Measurements from ENCODE around the gene RIN3. TPM values are rescaled to one million over a fixed set of nuclear protein-coding genes. Genes with fewer than 3 reads are reported as not detected.

The RIN3 gene
- total RNA-seq, 1 donor from 2014 or later, result 2.9 TPM

- TF ChIP-seq CTCF (IDR thresholded peaks at IDR 0.05; ENCODE audit: insufficient read depth, low read length, severe bottlenecking), result no peak
- peak; percentile 43 for FAIRE-seq
- no peak for DNase-seq (ENCODE audit: low read depth)
- H3K4me3 ChIP-seq (ENCODE audit: low read depth, low read length), result no peak overlapping the region
- H3K27me3 ChIP-seq (ENCODE audit: control insufficient read depth, insufficient read depth, low read length), result no peaks in the 10 kb centered on the region
- H3K36me3 ChIP-seq (ENCODE audit: control insufficient read depth, insufficient read depth, low read length), result peaks cover 1% of the 10 kb centered on the region
These were observed 190.6 kb downstream of the RIN3 start for GRCh38 chr14:92704036-92704804.

GRCh38 chr14:92704821-92705220 is 191.2 kb downstream of the RIN3 start:
- FAIRE-seq, result no peak
- no peak for DNase-seq (ENCODE audit: low read depth)
- Histone ChIP-seq H3K36me3 (ENCODE audit: control insufficient read depth, insufficient read depth, low read length) (peaks cover 1% of the 10 kb centered on the region), H3K4me3 (ENCODE audit: low read depth, low read length) (no peak overlapping the region), H3K27me3 (ENCODE audit: control insufficient read depth, insufficient read depth, low read length) (no peaks in the 10 kb centered on the region)
- TF ChIP-seq CTCF (IDR thresholded peaks at IDR 0.05; ENCODE audit: insufficient read depth, low read length, severe bottlenecking), result no peak

GRCh38 chr14:92706386-92706785 is 192.8 kb downstream of the RIN3 start:
- FAIRE-seq (no peak), DNase-seq (ENCODE audit: low read depth) (no peak)
- H3K36me3 ChIP-seq (ENCODE audit: control insufficient read depth, insufficient read depth, low read length), result peaks cover 1% of the 10 kb centered on the region
- H3K4me3 ChIP-seq (ENCODE audit: low read depth, low read length), result no peak overlapping the region
- no peak for TF ChIP-seq CTCF (IDR thresholded peaks at IDR 0.05; ENCODE audit: insufficient read depth, low read length, severe bottlenecking)
- no peaks in the 10 kb centered on the region for H3K27me3 ChIP-seq (ENCODE audit: control insufficient read depth, insufficient read depth, low read length)

GRCh38 chr14:92709340-92710000 is 195.9 kb downstream of the RIN3 start:
- FAIRE-seq, result peak; percentile 93
- Histone ChIP-seq H3K36me3 (ENCODE audit: control insufficient read depth, insufficient read depth, low read length) (peaks cover 1% of the 10 kb centered on the region), H3K4me3 (ENCODE audit: low read depth, low read length) (no peak overlapping the region), H3K27me3 (ENCODE audit: control insufficient read depth, insufficient read depth, low read length) (no peaks in the 10 kb centered on the region)
- no peak for TF ChIP-seq CTCF (IDR thresholded peaks at IDR 0.05; ENCODE audit: insufficient read depth, low read length, severe bottlenecking)
- no peak for DNase-seq (ENCODE audit: low read depth)

GRCh38 chr14:92710001-92710341 is 196.4 kb downstream of the RIN3 start:
- H3K36me3 ChIP-seq (ENCODE audit: control insufficient read depth, insufficient read depth, low read length), result peaks cover 1% of the 10 kb centered on the region
- no peak for FAIRE-seq
- no peak overlapping the region for H3K4me3 ChIP-seq (ENCODE audit: low read depth, low read length)
- no peak for TF ChIP-seq CTCF (IDR thresholded peaks at IDR 0.05; ENCODE audit: insufficient read depth, low read length, severe bottlenecking)
- no peak for DNase-seq (ENCODE audit: low read depth)
- H3K27me3 ChIP-seq (ENCODE audit: control insufficient read depth, insufficient read depth, low read length), result no peaks in the 10 kb centered on the region
